Hepatocyte (in vitro differentiated cells): ENCODE measurements around the gene RNF166.

ENCODE experiments used
- CTCF ChIP-seq: fragments of 200-600 bp; sonication (generic); IDR thresholded peaks from 2 replicates; pipeline ENCODE4 v1.5.1; 2016; ENCODE audit warnings: antibody characterized with exemption, mild to moderate bottlenecking; ENCODE audit not compliant: poor library complexity
- EZH2 ChIP-seq: fragments of 200-600 bp; sonication (generic); IDR thresholded peaks from 2 replicates; pipeline ENCODE4 v1.6.1; 2016; ENCODE audit warnings: antibody characterized with exemption, mild to moderate bottlenecking, borderline replicate concordance
- EZH2phosphoT487 ChIP-seq: fragments of 200-600 bp; sonication (generic); IDR thresholded peaks from one replicate; pipeline ENCODE4 v1.6.1; 2018; ENCODE audit warnings: antibody characterized with exemption, mild to moderate bottlenecking, low read depth, moderate library complexity; ENCODE audit not compliant: unreplicated experiment, severe bottlenecking

DNA sequence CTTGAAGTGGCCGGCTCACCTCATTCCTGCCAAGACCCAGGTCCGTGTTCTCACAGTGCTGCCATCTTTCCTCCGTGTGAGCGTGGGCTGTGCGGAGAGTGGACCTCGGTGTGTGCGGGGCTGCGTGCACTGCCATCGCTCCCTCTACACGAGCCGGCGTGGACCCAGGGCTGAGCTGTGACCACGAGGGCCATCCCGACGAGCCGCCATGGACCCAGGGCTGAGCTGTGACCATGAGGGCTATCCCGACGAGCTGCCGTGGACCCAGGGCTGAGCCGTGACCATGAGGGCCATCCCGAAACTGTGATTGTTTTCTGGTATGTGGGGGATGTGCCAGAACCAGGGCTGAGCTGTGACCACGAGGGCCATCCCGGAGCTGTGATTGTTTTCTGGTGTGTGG lies 34.4 kb downstream of the RNF166 start:
- TF ChIP-seq CTCF: no peak
- TF ChIP-seq EZH2phosphoT487: no peak
- no peak for TF ChIP-seq EZH2
